Thymus (tissue), 11 donors: ENCODE measurements around the gene SETBP1. TPM values are rescaled to one million over a fixed set of nuclear protein-coding genes. Genes with fewer than 3 reads are reported as not detected.

Experiments
- DNase-seq, 9 donors: peaks; one replicate each; pipeline ENCODE4 v3.0.0-alpha.2; 2013; ENCODE audit warnings: low spot score in 9 of 9, low read depth in 6 of 9, missing footprints in 1 of 9
- H3K27ac ChIP-seq, 2 donors: one replicate each; pipeline ENCODE4 v1.5.1; 2013; ENCODE audit warnings: control low read depth in 1 of 2, low read depth in 1 of 2, low read length in 1 of 2, mild to moderate bottlenecking in 1 of 2, moderate library complexity in 1 of 2
- H3K27me3 ChIP-seq, 2 donors: one replicate each; pipeline ENCODE4 v1.5.1; 2013; ENCODE audit warnings: low read length in 1 of 2; ENCODE audit not compliant: control insufficient read depth in 2 of 2, insufficient read depth in 1 of 2
- H3K36me3 ChIP-seq, 2 donors: one replicate each; pipeline ENCODE4 v1.5.1; 2013; ENCODE audit warnings: low read length in 1 of 2, mild to moderate bottlenecking in 1 of 2, moderate library complexity in 1 of 2; ENCODE audit not compliant: control insufficient read depth in 2 of 2, insufficient read depth in 2 of 2
- H3K4me1 ChIP-seq, 2 donors: one replicate each; pipeline ENCODE4 v1.5.1; 2013; ENCODE audit warnings: low read length in 2 of 2; ENCODE audit not compliant: control insufficient read depth in 2 of 2, insufficient read depth in 2 of 2
- H3K4me3 ChIP-seq, 2 donors: one replicate each; pipeline ENCODE4 v1.5.1; 2013; ENCODE audit warnings: low read length in 2 of 2, control low read depth in 1 of 2, mild to moderate bottlenecking in 1 of 2
- H3K9me3 ChIP-seq, 2 donors: one replicate each; pipeline ENCODE4 v1.5.1; 2013; ENCODE audit warnings: low read length in 1 of 2, mild to moderate bottlenecking in 1 of 2; ENCODE audit not compliant: control insufficient read depth in 2 of 2, insufficient read depth in 1 of 2
- WGBS: extraction: QIAGEN DNeasy Blood & Tissue Kit; methylation state at CpG from one replicate; pipeline ENCODE4 v1.1.7; 2013; 5-methylcytosine and 5-hydroxymethylcytosine counted together
- polyA plus RNA-seq: library from polyadenylated mRNA; stranded (reverse); fragments of 200-250 nt; gene quantifications from one replicate; pipeline ENCODE4 v1.2.3, GENCODE V29; 2013
- total RNA-seq: library from RNA; stranded (reverse); fragments of 120-200 nt; gene quantifications from one replicate; pipeline ENCODE4 v1.2.4, GENCODE V29; 2013
- donor health status: healthy.

The SETBP1 gene
- total and polyA plus RNA-seq, 2 donors, result 3.3 to 8.5 TPM

DNA sequence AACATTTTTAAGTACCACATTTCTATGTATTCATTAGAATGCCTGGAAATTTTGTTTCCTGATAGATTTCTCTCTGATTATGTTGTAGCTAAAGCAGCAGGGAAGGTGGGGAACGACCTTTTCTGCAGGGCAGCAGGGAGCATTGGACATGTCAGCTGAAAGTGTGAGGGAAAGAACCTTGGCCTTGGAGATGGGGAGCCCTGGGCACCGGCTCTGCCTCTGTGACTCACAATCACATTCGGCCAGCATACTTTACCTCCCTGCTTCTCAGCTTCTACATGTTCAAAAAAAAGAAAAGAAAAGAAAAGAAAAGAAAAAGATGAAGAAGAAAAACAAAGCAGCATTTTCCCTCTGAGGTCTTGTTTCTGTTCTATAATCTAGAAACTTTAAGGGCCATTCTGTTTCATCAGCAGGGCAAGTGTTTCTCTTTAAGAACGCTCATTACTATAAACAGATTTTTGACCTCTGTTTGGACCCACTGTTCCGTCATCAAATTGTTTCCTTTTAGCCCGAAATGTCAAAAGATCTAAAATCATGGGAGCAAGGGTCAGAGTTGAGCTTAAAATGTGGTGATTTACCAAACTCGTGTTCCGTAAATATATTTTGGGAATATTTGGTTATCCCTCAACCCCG is 27.9 kb downstream of the SETBP1 start:
- Histone ChIP-seq H3K27ac (no peak overlapping the region), H3K36me3 (peaks cover 0 to 11% of the 10 kb centered on the region in 2 donors), H3K27me3 (no peaks in the 10 kb centered on the region), H3K9me3 (no peaks in the 10 kb centered on the region), H3K4me3 (no peak overlapping the region), H3K4me1 (no peaks in the 10 kb centered on the region)
- no peak for DNase-seq
- 96% methylated on average over 9 of the region's 9 CpGs for whole genome bisulfite sequencing

DNA sequence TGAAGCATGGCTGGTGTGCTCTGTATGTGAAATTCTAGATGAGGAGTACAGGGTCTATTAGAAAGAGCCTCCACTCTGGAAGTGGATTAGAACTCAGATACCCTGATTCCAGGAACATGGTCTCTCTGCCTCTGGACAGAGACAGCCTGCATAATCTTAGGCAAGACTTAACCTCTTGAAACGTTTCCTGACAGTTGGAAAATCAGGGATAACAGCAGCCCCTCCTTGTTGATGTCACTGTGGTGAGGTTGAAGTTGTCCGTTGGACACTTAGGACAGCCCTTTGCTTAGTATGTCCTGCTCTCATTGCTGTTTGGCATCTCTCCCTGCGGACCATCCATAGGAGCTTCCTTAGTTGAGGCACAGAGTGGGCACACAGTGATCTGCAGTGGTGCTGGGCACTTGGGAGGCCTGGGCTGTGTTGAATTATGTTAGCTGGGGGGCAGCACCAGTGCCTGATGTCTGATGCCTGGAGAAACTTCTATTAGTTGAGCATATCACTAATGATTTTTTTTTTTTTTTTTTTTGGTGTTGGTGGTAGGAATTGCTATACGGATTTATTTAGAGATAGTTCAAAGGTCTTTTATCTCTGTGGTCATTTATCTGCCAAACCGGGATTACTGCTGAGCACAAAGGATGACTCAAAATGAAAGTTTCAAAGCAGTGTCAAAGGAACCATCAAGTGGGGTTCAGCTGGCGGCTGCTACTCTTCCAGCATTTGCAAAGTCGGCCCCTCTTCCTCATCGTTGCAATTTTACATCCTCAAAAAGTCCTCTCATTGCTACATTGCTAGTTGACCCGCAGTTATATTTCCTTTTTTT is 28.8 kb downstream of the SETBP1 start:
- no peaks in the 10 kb centered on the region for H3K27me3 ChIP-seq
- H3K27ac ChIP-seq, result no peak overlapping the region
- H3K9me3 ChIP-seq, result no peaks in the 10 kb centered on the region
- H3K4me3 ChIP-seq, result no peak overlapping the region
- H3K4me1 ChIP-seq, result no peaks in the 10 kb centered on the region
- 93% methylated on average over 9 of the region's 9 CpGs for WGBS
- DNase-seq, result no peak
- peaks cover 0 to 11% of the 10 kb centered on the region in 2 donors for H3K36me3 ChIP-seq

DNA sequence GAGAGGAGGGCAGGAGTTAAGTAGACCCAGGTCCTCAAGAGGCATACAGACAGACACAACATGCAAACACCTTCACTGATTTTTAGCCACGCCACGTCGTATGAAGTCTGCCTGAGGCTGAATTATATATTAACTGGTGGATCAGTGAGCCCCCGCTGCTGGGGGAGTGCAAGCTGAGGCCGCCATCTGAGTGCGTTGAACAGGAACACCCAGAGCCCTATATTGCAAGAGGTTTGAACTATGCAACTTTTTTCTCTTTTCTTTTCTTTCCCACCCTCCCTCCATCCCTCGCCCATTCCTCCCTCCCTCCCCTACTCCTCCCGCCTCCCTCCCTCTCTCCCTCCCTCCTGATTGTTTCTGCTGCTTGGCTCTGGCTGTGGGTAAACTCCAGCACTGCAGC is 30.2 kb downstream of the SETBP1 start:
- WGBS, result 97% methylated on average over 8 of the region's 8 CpGs
- H3K27ac ChIP-seq, result no peak overlapping the region
- H3K9me3 ChIP-seq, result no peaks in the 10 kb centered on the region
- DNase-seq, result no peak
- H3K4me3 ChIP-seq, result no peak overlapping the region
- no peaks in the 10 kb centered on the region for H3K4me1 ChIP-seq
- no peaks in the 10 kb centered on the region for H3K27me3 ChIP-seq
- peaks cover 0 to 7% of the 10 kb centered on the region in 2 donors for H3K36me3 ChIP-seq

DNA sequence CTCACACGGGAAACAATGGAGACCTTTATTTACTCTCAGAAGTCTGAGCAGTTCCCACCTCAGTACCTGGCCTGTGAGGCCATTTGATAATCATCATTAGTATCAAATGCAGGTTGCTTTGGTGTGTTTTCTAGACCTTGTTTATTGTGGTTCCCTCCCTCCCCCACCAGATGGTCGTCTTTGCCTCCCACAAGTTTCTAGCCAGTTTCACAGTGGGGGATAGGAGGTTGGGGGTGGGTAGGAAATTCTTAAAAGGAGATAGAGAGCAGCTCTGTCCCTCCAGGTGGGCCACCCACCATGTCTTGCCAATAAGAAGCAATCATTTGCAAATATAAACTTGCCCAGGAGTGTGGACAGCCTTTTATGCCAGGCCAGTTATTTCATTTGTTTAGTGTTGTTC is 31.3 kb downstream of the SETBP1 start:
- Histone ChIP-seq H3K27me3 (no peaks in the 10 kb centered on the region), H3K9me3 (no peaks in the 10 kb centered on the region), H3K4me3 (no peak overlapping the region), H3K36me3 (peaks cover 0 to 7% of the 10 kb centered on the region in 2 donors), H3K4me1 (no peaks in the 10 kb centered on the region), H3K27ac (no peak overlapping the region)
- DNase-seq, result no peak
- WGBS, result 72% methylated on average over 2 of the region's 2 CpGs

DNA sequence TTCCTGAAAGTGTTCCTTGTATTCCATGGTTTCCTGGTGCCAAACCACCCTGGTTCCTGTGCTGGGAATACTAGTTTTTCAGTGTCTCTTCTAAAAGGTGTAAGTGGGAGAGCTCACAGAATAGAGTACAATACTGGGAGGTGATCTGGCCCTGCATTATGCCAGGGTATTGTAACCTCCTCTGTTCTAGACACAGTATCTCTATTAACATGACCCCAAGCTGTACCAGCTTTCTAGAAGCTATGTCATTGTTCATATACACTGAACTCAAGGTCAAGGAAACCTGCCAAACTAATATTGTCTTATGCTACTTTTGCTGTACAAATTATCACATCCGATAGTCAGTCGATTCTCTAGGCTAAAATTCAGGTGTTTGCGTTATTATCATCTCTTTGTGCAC is 32.7 kb downstream of the SETBP1 start:
- Histone ChIP-seq H3K27ac (no peak overlapping the region), H3K4me3 (no peak overlapping the region), H3K36me3 (peaks cover 0 to 7% of the 10 kb centered on the region in 2 donors), H3K9me3 (no peaks in the 10 kb centered on the region), H3K4me1 (no peaks in the 10 kb centered on the region), H3K27me3 (no peaks in the 10 kb centered on the region)
- DNase-seq, result no peak
- WGBS, result 99% methylated on average over 3 of the region's 3 CpGs

DNA sequence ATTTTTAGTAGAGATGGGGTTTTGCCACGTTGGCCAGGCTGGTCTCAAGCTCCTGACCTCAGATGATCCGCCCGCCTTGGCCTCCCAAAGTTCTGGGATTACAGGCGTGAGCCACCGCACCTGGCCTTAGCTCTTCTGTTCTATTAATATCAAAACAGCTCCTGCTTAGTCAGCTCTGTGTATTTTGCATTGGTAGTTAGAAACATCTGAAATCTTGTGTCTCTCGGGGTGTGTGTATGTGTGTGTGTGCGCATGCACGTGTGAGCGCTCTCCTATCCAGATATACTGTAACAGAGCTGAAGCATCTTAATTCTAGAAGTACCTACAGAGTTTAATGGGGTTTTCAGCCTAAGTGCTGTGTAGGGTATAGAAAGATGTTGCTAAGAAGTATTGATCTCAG is 33.7 kb downstream of the SETBP1 start:
- WGBS, result 97% methylated on average over 9 of the region's 9 CpGs
- no peak overlapping the region for H3K27ac ChIP-seq
- no peaks in the 10 kb centered on the region for H3K9me3 ChIP-seq
- no peaks in the 10 kb centered on the region for H3K27me3 ChIP-seq
- peaks cover 0 to 7% of the 10 kb centered on the region in 2 donors for H3K36me3 ChIP-seq
- DNase-seq, result no peak
- H3K4me1 ChIP-seq, result no peaks in the 10 kb centered on the region
- no peak overlapping the region for H3K4me3 ChIP-seq

DNA sequence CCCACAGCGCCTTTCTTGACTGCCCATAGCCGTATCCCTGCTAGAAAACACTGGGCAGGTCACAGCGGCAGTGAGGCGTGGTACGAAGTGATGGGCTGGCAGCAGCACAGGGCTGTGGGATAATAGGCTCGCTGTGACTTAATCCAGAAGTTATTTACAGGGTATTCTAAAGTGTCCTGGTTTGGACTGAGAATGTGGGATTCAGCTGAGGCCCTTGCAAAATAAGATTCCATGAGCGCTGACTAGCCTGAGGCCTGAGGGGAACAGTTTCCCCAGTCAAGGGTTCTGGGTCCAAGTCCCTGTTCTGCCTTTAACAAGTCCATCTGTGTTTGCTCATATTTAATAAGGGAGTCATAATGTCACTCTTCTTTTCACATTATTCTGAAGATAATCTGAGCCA is 34.6 kb downstream of the SETBP1 start:
- Histone ChIP-seq H3K27me3 (no peaks in the 10 kb centered on the region), H3K4me1 (no peaks in the 10 kb centered on the region), H3K27ac (no peak overlapping the region), H3K4me3 (no peak overlapping the region), H3K9me3 (no peaks in the 10 kb centered on the region), H3K36me3 (peaks cover 0 to 7% of the 10 kb centered on the region in 2 donors)
- no peak for DNase-seq
- 91% methylated on average over 7 of the region's 7 CpGs for WGBS

DNA sequence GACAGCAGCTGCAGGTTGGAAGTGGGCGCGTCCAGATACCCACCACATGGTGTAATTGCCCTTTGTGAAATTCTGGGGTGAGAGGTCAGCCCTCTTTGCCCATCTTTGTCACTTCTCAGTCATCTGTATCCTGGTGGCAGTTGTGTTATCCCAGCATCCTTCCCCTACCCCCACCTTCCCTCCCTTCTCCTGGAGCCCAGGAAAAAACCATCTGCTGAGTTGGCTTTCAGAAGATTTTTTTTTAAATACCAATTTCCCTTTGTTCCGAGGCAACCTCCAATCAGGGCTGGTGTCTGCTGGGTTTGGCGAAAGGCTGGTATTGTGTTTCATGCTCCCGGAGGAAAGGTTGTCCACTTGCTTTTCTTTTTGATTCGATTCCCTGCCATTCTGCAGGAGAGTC is 35.2 kb downstream of the SETBP1 start:
- Histone ChIP-seq H3K36me3 (peaks cover 0 to 7% of the 10 kb centered on the region in 2 donors), H3K27me3 (no peaks in the 10 kb centered on the region), H3K9me3 (no peaks in the 10 kb centered on the region), H3K27ac (no peak overlapping the region), H3K4me1 (no peaks in the 10 kb centered on the region), H3K4me3 (no peak overlapping the region)
- 93% methylated on average over 6 of the region's 6 CpGs for WGBS
- no peak for DNase-seq

DNA sequence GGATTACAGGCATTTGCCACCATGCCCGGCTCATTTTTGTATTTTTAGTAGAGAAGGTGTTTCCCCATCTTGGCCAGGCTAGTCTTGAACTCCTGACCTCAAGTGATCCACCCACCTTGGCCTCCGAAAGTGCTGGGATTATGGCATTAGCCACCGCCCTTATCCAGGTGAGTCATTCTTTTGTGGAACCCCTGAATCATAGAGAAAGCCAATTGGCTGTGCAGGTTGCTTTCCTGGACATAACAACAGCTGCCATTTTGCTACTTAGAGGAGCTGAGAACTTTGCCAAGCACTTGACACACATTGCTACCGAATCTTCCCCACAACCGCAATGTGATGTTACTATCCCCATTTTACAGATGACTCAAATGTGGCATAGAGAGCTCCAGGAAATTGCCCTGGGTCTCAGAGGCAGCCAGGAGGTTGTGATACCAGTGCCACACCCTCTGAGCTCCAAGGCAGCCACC is 36.0 kb downstream of the SETBP1 start:
- 94% methylated on average over 5 of the region's 5 CpGs for WGBS

More for the DNA sequence above, 36.0 kb downstream of the SETBP1 start:
- DNase-seq, result no peak
- no peaks in the 10 kb centered on the region for H3K9me3 ChIP-seq
- no peaks in the 10 kb centered on the region for H3K4me1 ChIP-seq
- H3K4me3 ChIP-seq, result no peak overlapping the region
- H3K36me3 ChIP-seq, result peaks cover 0 to 7% of the 10 kb centered on the region in 2 donors
- H3K27ac ChIP-seq, result no peak overlapping the region
- H3K27me3 ChIP-seq, result no peaks in the 10 kb centered on the region
